PC-9 (cell line): ENCODE results near the gene NRG3. TPM values are rescaled to one million over a fixed set of nuclear protein-coding genes. Genes with fewer than 3 reads are reported as not detected.
A peak's percentile ranks its signal among the peaks of the same experiment; 100 is the strongest.

Source experiments
- BruUV-seq: library from RNA; stranded (reverse); fragments of 400-500 nt; replicated peaks from 2 replicates; lab custom pipeline; 2021; lab: Mats Ljungman, UMichigan
- CTCF ChIA-PET: fragments of 300-600 bp; sonication (Branson Sonifier 250); formaldehyde crosslinking; loops from one replicate; lab custom pipeline; 2022; ENCODE audit warnings: antibody characterized with exemption; lab: Charles Lee
- POLR2A ChIA-PET: fragments of 300-600 bp; sonication (Branson Sonifier 250); formaldehyde crosslinking; loops from one replicate; lab custom pipeline; 2022; ENCODE audit warnings: antibody characterized with exemption; ENCODE audit not compliant: unreplicated experiment; lab: Charles Lee
- DNase-seq, 2 experiments: peaks; one replicate each; pipeline versions ENCODE4 v3.0.0 to v3.0.0-alpha.2; 2015 to 2022; ENCODE audit warnings: mixed read lengths in 1 of 2
- H2AFZ ChIP-seq: fragments of 200-600 bp; sonication (generic); 2 replicates; pipeline ENCODE4 v1.8.1; 2017; ENCODE audit warnings: antibody characterized with exemption
- H3F3A ChIP-seq: fragments of 200-600 bp; sonication (generic); 2 replicates; pipeline ENCODE4 v1.8.1; 2017; ENCODE audit warnings: antibody characterized with exemption, mild to moderate bottlenecking, low read depth; ENCODE audit not compliant: insufficient read depth
- H3K27ac ChIP-seq: fragments of 200-600 bp; sonication (generic); 2 replicates; pipeline ENCODE4 v1.6.1; 2016; ENCODE audit warnings: mixed run types
- H3K27me3 ChIP-seq: fragments of 200-600 bp; sonication (generic); 2 replicates; pipeline ENCODE4 v1.6.1; 2016; ENCODE audit warnings: low read depth, mixed run types; ENCODE audit not compliant: insufficient read depth
- H3K36me3 ChIP-seq: fragments of 200-600 bp; sonication (generic); 2 replicates; pipeline ENCODE4 v1.6.1; 2016; ENCODE audit warnings: low read depth, mixed run types
- H3K4me1 ChIP-seq: fragments of 200-600 bp; sonication (generic); replicated peaks from 2 replicates; pipeline ENCODE4 v1.6.1; 2016; ENCODE audit warnings: mixed run types; ENCODE audit not compliant: insufficient read depth
- H3K4me2 ChIP-seq: fragments of 200-600 bp; sonication (generic); 2 replicates; pipeline ENCODE4 v1.6.1; 2017; ENCODE audit warnings: mixed run types
- H3K4me3 ChIP-seq: fragments of 200-600 bp; sonication (generic); 2 replicates; pipeline ENCODE4 v1.6.1; 2016; ENCODE audit warnings: mixed run types
- H3K79me2 ChIP-seq: fragments of 200-600 bp; sonication (generic); 2 replicates; pipeline ENCODE4 v1.6.1; 2017; ENCODE audit warnings: low read depth, mixed run types
- H3K9me2 ChIP-seq: fragments of 200-600 bp; sonication (generic); 2 replicates; pipeline ENCODE4 v1.8.1; 2017; ENCODE audit warnings: mild to moderate bottlenecking; ENCODE audit not compliant: insufficient read depth
- H3K9me3 ChIP-seq: fragments of 200-600 bp; sonication (generic); 2 replicates; pipeline ENCODE4 v1.8.1; 2016; ENCODE audit warnings: low read depth; ENCODE audit not compliant: insufficient read depth
- H4K20me1 ChIP-seq: fragments of 200-600 bp; sonication (generic); 2 replicates; pipeline ENCODE4 v1.8.1; 2017; ENCODE audit not compliant: insufficient read depth
- CTCF ChIP-seq: fragments of 200-600 bp; sonication (generic); conservative IDR thresholded peaks from 2 replicates; pipeline ENCODE4 v1.6.1; 2017; ENCODE audit warnings: mixed run types, antibody characterized with exemption, mild to moderate bottlenecking, moderate library complexity
- EZH2 ChIP-seq: fragments of 200-600 bp; sonication (generic); IDR thresholded peaks from 2 replicates; pipeline ENCODE4 v1.8.0; 2017; ENCODE audit warnings: antibody characterized with exemption, low read depth
- intact Hi-C: fragments of 100-400 bp; cut with micrococcal nuclease; formaldehyde crosslinking; loops from one replicate; pipeline ENCODE4 v1.10.0; 2022; ENCODE audit not compliant: unreplicated experiment
- total RNA-seq: library from RNA; stranded (reverse); gene quantifications from 2 replicates; pipeline ENCODE4 v1.2.3, GENCODE V29; 2021

The NRG3 gene
- total RNA-seq, 1 experiment from 2014 or later, result not detected

GRCh38 chr10:82245906-82246560 lies 371.0 kb downstream of the NRG3 start:
- H3K4me3 ChIP-seq, result no peak overlapping the region
- no peaks in the 10 kb centered on the region for H3K4me1 ChIP-seq
- no peaks in the 10 kb centered on the region for H4K20me1 ChIP-seq
- intact Hi-C loops, result no loop called here
- H3K27ac ChIP-seq, result no peak overlapping the region
- no peaks in the 10 kb centered on the region for H3K36me3 ChIP-seq
- H3K27me3 ChIP-seq, result no peaks in the 10 kb centered on the region
- H3K4me2 ChIP-seq, result no peak overlapping the region
- H3K79me2 ChIP-seq, result no peaks in the 10 kb centered on the region
- H3K9me2 ChIP-seq, result no peaks in the 10 kb centered on the region
- H3K9me3 ChIP-seq, result no peaks in the 10 kb centered on the region
- ChIA-PET CTCF (no interaction called here), POLR2A (no interaction called here)
- peak in 1 of 2 experiments; percentile 16 for DNase-seq
- TF ChIP-seq CTCF (no peak), EZH2 (no peak)
- H3F3A ChIP-seq, result no peaks in the 10 kb centered on the region
- H2AFZ ChIP-seq, result no peak overlapping the region
- BruUV-seq, result no TSS peak

- H4K20me1 ChIP-seq, result no peaks in the 10 kb centered on the region
- H3K9me2 ChIP-seq, result no peaks in the 10 kb centered on the region
- no TSS peak for BruUV-seq
- POLR2A ChIA-PET, result no interaction called here
- no peaks in the 10 kb centered on the region for H3K9me3 ChIP-seq
- H3K36me3 ChIP-seq, result no peaks in the 10 kb centered on the region
- no peak overlapping the region for H2AFZ ChIP-seq
- H3K4me1 ChIP-seq, result no peaks in the 10 kb centered on the region
- H3K79me2 ChIP-seq, result no peaks in the 10 kb centered on the region
- H3K4me2 ChIP-seq, result no peak overlapping the region
- intact Hi-C loops, result no loop called here
- H3K27me3 ChIP-seq, result no peaks in the 10 kb centered on the region
- CTCF ChIA-PET, result no interaction called here
- TF ChIP-seq CTCF (no peak), EZH2 (no peak)
- H3F3A ChIP-seq, result no peaks in the 10 kb centered on the region
- H3K4me3 ChIP-seq, result no peak overlapping the region
- DNase-seq, result no peak
- H3K27ac ChIP-seq, result no peak overlapping the region
Observed at GRCh38 chr10:82249141-82249540, 374.1 kb downstream of the NRG3 start.

- H3K79me2 ChIP-seq, result no peaks in the 10 kb centered on the region
- BruUV-seq, result no TSS peak
- H3K4me1 ChIP-seq, result no peaks in the 10 kb centered on the region
- peak in 1 of 2 experiments; percentile 19 for DNase-seq
- CTCF ChIA-PET, result no interaction called here
- H3K9me3 ChIP-seq, result no peaks in the 10 kb centered on the region
- no peaks in the 10 kb centered on the region for H3K36me3 ChIP-seq
- TF ChIP-seq CTCF, result no peak
- no peak for TF ChIP-seq EZH2
- POLR2A ChIA-PET, result no interaction called here
- no peak overlapping the region for H3K4me2 ChIP-seq
- H3F3A ChIP-seq, result no peaks in the 10 kb centered on the region
- no peaks in the 10 kb centered on the region for H3K27me3 ChIP-seq
- H2AFZ ChIP-seq, result no peak overlapping the region
- no peaks in the 10 kb centered on the region for H3K9me2 ChIP-seq
- intact Hi-C loops, result no loop called here
- H3K4me3 ChIP-seq, result no peak overlapping the region
- H4K20me1 ChIP-seq, result no peaks in the 10 kb centered on the region
- H3K27ac ChIP-seq, result no peak overlapping the region
Observed at GRCh38 chr10:82251222-82251906, 376.4 kb downstream of the NRG3 start.
